Measurements from ENCODE around the gene BLID.
A peak's percentile ranks its signal among the peaks of the same experiment; 100 is the strongest.

The BLID gene

DNA sequence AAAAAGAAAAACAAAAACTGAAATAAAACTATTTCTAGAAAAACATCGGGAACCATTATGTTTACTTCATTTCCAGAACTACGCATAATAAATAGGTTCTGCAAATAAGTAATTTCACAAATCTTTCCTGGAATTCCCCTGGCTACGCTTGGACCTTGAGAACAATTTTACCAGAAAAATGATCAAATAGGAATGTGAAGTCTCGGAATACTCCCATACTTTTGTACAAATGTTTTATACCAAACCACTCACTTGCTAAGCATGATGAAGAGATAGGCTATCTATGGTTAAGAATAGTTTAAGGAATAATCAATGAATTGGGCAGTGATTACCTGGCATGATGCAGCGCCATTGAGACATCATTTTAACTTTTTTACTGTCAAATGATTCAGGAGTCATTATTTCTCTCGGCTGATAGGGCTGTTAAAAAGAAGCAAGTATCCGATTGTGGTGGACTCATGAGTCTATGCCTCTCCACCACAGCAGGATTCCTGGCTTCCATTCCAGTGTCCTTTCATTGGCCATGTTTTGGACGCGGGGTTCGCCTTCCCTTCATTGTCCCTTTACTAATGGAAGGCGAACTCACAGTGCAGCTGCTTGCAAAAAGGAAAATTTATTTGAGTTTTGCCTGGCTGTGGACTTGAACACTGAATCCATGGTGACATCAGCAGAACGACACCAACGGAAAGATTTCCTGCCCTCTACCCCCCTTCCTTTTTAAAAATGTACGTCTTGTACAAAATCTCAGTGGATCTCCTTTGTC is 39.9 kb upstream of the BLID start:
- Histone ChIP-seq H3K9me3 (ENCODE audit: severe bottlenecking) (no peaks in the 10 kb centered on the region), H3K36me3 (ENCODE audit: low read depth) (peaks cover 82% of the 10 kb centered on the region), H3K4me3 (ENCODE audit: severe bottlenecking) (no peak overlapping the region), H3K27me3 (ENCODE audit: insufficient read depth, poor library complexity, severe bottlenecking) (no peaks in the 10 kb centered on the region), H3K4me1 (ENCODE audit: insufficient read depth, poor library complexity, severe bottlenecking) (peaks cover 37% of the 10 kb centered on the region), H3K27ac (ENCODE audit: poor library complexity, severe bottlenecking) (peak overlapping the region; percentile 99)
- ATAC-seq (ENCODE audit: low read depth) (no peak), DNase-seq (ENCODE audit: low spot score) (no peak)
- TF ChIP-seq, protein P1, sequence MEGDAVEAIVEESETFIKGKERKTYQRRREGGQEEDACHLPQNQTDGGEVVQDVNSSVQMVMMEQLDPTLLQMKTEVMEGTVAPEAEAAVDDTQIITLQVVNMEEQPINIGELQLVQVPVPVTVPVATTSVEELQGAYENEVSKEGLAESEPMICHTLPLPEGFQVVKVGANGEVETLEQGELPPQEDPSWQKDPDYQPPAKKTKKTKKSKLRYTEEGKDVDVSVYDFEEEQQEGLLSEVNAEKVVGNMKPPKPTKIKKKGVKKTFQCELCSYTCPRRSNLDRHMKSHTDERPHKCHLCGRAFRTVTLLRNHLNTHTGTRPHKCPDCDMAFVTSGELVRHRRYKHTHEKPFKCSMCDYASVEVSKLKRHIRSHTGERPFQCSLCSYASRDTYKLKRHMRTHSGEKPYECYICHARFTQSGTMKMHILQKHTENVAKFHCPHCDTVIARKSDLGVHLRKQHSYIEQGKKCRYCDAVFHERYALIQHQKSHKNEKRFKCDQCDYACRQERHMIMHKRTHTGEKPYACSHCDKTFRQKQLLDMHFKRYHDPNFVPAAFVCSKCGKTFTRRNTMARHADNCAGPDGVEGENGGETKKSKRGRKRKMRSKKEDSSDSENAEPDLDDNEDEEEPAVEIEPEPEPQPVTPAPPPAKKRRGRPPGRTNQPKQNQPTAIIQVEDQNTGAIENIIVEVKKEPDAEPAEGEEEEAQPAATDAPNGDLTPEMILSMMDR (IDR thresholded peaks at IDR 0.05; ENCODE audit: poor library complexity, severe bottlenecking): no peak

DNA sequence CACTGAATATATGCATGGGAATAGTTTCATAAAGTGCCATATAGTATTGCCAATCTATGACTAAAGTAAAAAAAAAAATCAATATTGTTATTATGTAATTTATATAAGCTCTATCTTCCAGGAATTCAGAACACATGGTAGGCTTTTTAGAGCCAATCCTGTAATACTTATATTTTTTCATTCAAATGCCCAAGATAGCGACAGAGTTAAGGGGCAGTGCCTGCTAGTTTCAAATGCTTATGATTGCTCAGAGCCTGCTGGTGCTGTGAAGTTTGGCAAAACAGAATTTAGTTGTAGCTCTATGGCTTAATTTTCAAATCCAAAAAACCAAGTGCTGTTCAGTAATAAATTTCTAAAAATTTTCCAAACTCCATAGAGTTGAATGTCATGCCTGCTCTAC is 39.0 kb upstream of the BLID start:
- no peak for ATAC-seq (ENCODE audit: low read depth)
- TF ChIP-seq, protein P1 (IDR thresholded peaks at IDR 0.05; ENCODE audit: poor library complexity, severe bottlenecking): no peak
- DNase-seq (ENCODE audit: low spot score): no peak
- Histone ChIP-seq H3K9me3 (ENCODE audit: severe bottlenecking) (no peaks in the 10 kb centered on the region), H3K27me3 (ENCODE audit: insufficient read depth, poor library complexity, severe bottlenecking) (no peaks in the 10 kb centered on the region), H3K27ac (ENCODE audit: poor library complexity, severe bottlenecking) (peak overlapping the region; percentile 99), H3K4me3 (ENCODE audit: severe bottlenecking) (no peak overlapping the region), H3K36me3 (ENCODE audit: low read depth) (peaks cover 82% of the 10 kb centered on the region), H3K4me1 (ENCODE audit: insufficient read depth, poor library complexity, severe bottlenecking) (peaks cover 37% of the 10 kb centered on the region)

DNA sequence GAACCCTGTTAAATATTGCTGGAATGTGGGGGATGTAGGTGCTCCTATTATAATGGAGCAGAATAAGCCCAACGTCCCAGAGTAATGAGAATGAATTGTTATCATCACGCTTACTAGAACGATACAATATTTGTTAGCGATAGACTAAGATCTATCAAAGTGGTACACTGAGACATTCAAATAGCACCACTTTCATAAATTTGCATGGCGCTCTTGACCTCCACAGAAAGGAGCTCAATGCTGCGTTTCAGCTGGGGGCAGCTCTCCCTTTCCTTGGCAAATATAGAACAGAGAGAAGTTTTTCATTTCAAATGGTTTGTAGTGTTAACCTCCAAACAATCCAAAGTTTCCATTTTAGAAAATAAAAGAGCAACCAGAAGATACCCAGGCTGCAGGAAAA is 38.2 kb upstream of the BLID start:
- Histone ChIP-seq H3K36me3 (ENCODE audit: low read depth) (peaks cover 84% of the 10 kb centered on the region), H3K27me3 (ENCODE audit: insufficient read depth, poor library complexity, severe bottlenecking) (no peaks in the 10 kb centered on the region), H3K4me3 (ENCODE audit: severe bottlenecking) (no peak overlapping the region), H3K9me3 (ENCODE audit: severe bottlenecking) (no peaks in the 10 kb centered on the region), H3K4me1 (ENCODE audit: insufficient read depth, poor library complexity, severe bottlenecking) (peaks cover 36% of the 10 kb centered on the region), H3K27ac (ENCODE audit: poor library complexity, severe bottlenecking) (peak overlapping the region; percentile 16)
- TF ChIP-seq, protein P1 (IDR thresholded peaks at IDR 0.05; ENCODE audit: poor library complexity, severe bottlenecking): no peak
- DNase-seq (ENCODE audit: low spot score): no peak
- ATAC-seq (ENCODE audit: low read depth): no peak

DNA sequence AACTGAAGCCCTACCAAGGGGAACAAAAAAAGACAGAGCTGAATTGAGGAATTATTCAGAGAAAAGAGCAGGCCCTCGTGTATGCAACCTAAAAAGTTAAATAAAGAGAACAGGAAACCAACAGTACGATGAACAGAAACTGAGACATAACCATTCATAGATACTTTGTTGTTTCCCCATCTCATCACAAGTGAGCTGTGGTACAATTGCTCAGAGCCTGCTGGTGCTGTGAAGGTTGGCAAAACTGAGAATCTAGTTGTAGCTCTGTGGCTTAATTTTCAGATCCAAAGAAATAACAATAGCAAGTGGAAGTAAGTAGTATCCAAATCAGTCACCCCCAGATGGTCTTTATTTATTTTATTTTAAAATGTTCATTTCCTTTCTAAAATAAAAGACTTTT is 37.7 kb upstream of the BLID start:
- ATAC-seq (ENCODE audit: low read depth) (no peak), DNase-seq (ENCODE audit: low spot score) (no peak)
- Histone ChIP-seq H3K27me3 (ENCODE audit: insufficient read depth, poor library complexity, severe bottlenecking) (no peaks in the 10 kb centered on the region), H3K36me3 (ENCODE audit: low read depth) (peaks cover 85% of the 10 kb centered on the region), H3K4me3 (ENCODE audit: severe bottlenecking) (no peak overlapping the region), H3K27ac (ENCODE audit: poor library complexity, severe bottlenecking) (peak overlapping the region; percentile 16), H3K9me3 (ENCODE audit: severe bottlenecking) (no peaks in the 10 kb centered on the region), H3K4me1 (ENCODE audit: insufficient read depth, poor library complexity, severe bottlenecking) (peaks cover 36% of the 10 kb centered on the region)
- TF ChIP-seq, protein P1 (IDR thresholded peaks at IDR 0.05; ENCODE audit: poor library complexity, severe bottlenecking): no peak
